IMR-90 (cell line): ENCODE measurements around the gene OBP2A. TPM values are rescaled to one million over a fixed set of nuclear protein-coding genes. Genes with fewer than 3 reads are reported as not detected.

Experiments used
- ATAC-seq: fragments of 200-7000 bp; cut with Tn5 transposase; 2 replicates; pipeline ENCODE4 v1.9.1; 2020; ENCODE audit warnings: low read depth, mild to moderate bottlenecking, moderate library complexity
- BruUV-seq: library from RNA; stranded (reverse); fragments of 400-500 nt; replicated peaks from 2 replicates; lab custom pipeline; 2021; lab: Mats Ljungman, UMichigan
- CTCF ChIA-PET: fragments of 300-600 bp; formaldehyde crosslinking; extraction: SDS; loops from one replicate; lab custom pipeline; 2021; ENCODE audit warnings: antibody characterized with exemption; lab: Yijun Ruan, JAX
- POLR2A ChIA-PET: fragments of 300-600 bp; sonication (Branson Sonifier 250); formaldehyde crosslinking; loops from one replicate; lab custom pipeline; 2022; ENCODE audit warnings: antibody characterized with exemption; ENCODE audit not compliant: unreplicated experiment; lab: Charles Lee
- DNase-seq: peaks from one replicate; pipeline ENCODE4 v3.0.0; 2013
- H2AFZ ChIP-seq: replicated peaks from 2 replicates; pipeline ENCODE3; 2013; ENCODE audit warnings: low read length, mild to moderate bottlenecking; ENCODE audit not compliant: poor library complexity
- H2AK5ac ChIP-seq: 2 replicates; pipeline ENCODE4 v1.6.1; 2013; ENCODE audit warnings: low read depth, low read length, inconsistent platforms
- H2AK9ac ChIP-seq: replicated peaks from 2 replicates; pipeline ENCODE3; 2013; ENCODE audit warnings: mild to moderate bottlenecking, low read depth, low read length, moderate library complexity; ENCODE audit not compliant: poor library complexity
- H2BK120ac ChIP-seq: 2 replicates; pipeline ENCODE4 v1.6.1; 2013; ENCODE audit warnings: low read depth, low read length, inconsistent platforms
- H2BK15ac ChIP-seq: 3 replicates; pipeline ENCODE4 v1.6.1; 2013; ENCODE audit warnings: low read depth, low read length, inconsistent platforms
- H2BK20ac ChIP-seq: 2 replicates; pipeline ENCODE4 v1.6.1; 2013; ENCODE audit warnings: low read depth, mild to moderate bottlenecking, inconsistent platforms, low read length, moderate library complexity
- H2BK5ac ChIP-seq: 2 replicates; pipeline ENCODE4 v1.6.1; 2013; ENCODE audit warnings: mild to moderate bottlenecking, low read depth, low read length, inconsistent platforms; ENCODE audit not compliant: poor library complexity, severe bottlenecking
- H3K14ac ChIP-seq: replicated peaks from 2 replicates; pipeline ENCODE4 v1.6.1; 2013; ENCODE audit warnings: low read depth, low read length, inconsistent platforms
- H3K18ac ChIP-seq: 2 replicates; pipeline ENCODE4 v1.6.1; 2013; ENCODE audit warnings: low read depth, low read length, control low read depth
- H3K23ac ChIP-seq: 2 replicates; pipeline ENCODE4 v1.6.1; 2013; ENCODE audit warnings: low read depth, low read length, inconsistent platforms
- H3K27ac ChIP-seq: 2 replicates; pipeline ENCODE4 v1.5.1; 2013; ENCODE audit warnings: mild to moderate bottlenecking, control low read depth, low read length; ENCODE audit not compliant: insufficient read depth
- H3K27me3 ChIP-seq: 2 replicates; pipeline ENCODE4 v1.6.1; 2013; ENCODE audit warnings: low read length; ENCODE audit not compliant: control insufficient read depth, insufficient read depth
- H3K36me3 ChIP-seq: 2 replicates; pipeline ENCODE4 v1.6.1; 2013; ENCODE audit warnings: low read length, mixed read lengths; ENCODE audit not compliant: control insufficient read depth, insufficient read depth
- H3K4ac ChIP-seq: 2 replicates; pipeline ENCODE4 v1.6.1; 2013; ENCODE audit warnings: low read depth, low read length, inconsistent platforms
- H3K4me1 ChIP-seq: 2 replicates; pipeline ENCODE4 v1.6.1; 2013; ENCODE audit warnings: low read length, mixed read lengths; ENCODE audit not compliant: control insufficient read depth, insufficient read depth
- H3K4me2 ChIP-seq: 2 replicates; pipeline ENCODE4 v1.6.1; 2013; ENCODE audit warnings: low read depth, mild to moderate bottlenecking, control low read depth, low read length, moderate library complexity
- H3K4me3 ChIP-seq: 2 replicates; pipeline ENCODE4 v1.5.1; 2013; ENCODE audit warnings: low read depth, mild to moderate bottlenecking, control low read depth, low read length, moderate library complexity; ENCODE audit not compliant: insufficient read depth
- H3K56ac ChIP-seq: 2 replicates; pipeline ENCODE4 v1.6.1; 2013; ENCODE audit warnings: low read length, inconsistent platforms; ENCODE audit not compliant: insufficient read depth; ENCODE audit errors: extremely low read depth
- H3K79me1 ChIP-seq, 2 experiments: 2 replicates each; pipeline ENCODE4 v1.6.1; 2013; ENCODE audit warnings: low read length in 2 of 2, inconsistent platforms in 1 of 2, low read depth in 1 of 2
- H3K9ac ChIP-seq: 2 replicates; pipeline ENCODE4 v1.6.1; 2013; ENCODE audit warnings: low read depth, low read length, control low read depth
- H3K9me1 ChIP-seq: 2 replicates; pipeline ENCODE4 v1.6.1; 2013; ENCODE audit warnings: low read length, inconsistent platforms; ENCODE audit not compliant: insufficient read depth
- H3K9me3 ChIP-seq: 2 replicates; pipeline ENCODE4 v1.6.1; 2013; ENCODE audit warnings: low read length; ENCODE audit not compliant: control insufficient read depth, insufficient read depth
- H4K20me1 ChIP-seq: 2 replicates; pipeline ENCODE4 v1.6.1; 2013; ENCODE audit warnings: low read length, inconsistent platforms; ENCODE audit not compliant: insufficient read depth
- H4K5ac ChIP-seq: 2 replicates; pipeline ENCODE4 v1.6.1; 2013; ENCODE audit warnings: mild to moderate bottlenecking, low read depth, low read length, control low read depth
- H4K8ac ChIP-seq, 2 experiments: 2 replicates each; pipeline ENCODE4 v1.6.1; 2013; ENCODE audit warnings: low read depth in 2 of 2, low read length in 2 of 2, control low read depth in 1 of 2, inconsistent platforms in 1 of 2
- H4K91ac ChIP-seq: 2 replicates; pipeline ENCODE4 v1.6.1; 2013; ENCODE audit warnings: low read depth, low read length, inconsistent platforms; ENCODE audit not compliant: insufficient read depth
- ELK1 ChIP-seq: fragments of 150-350 bp; IDR thresholded peaks from 2 replicates; pipeline ENCODE4 v1.6.1; 2016; ENCODE audit warnings: low read depth, mild to moderate bottlenecking, low read length, moderate library complexity, borderline replicate concordance
- FOS ChIP-seq: fragments of 150-350 bp; IDR thresholded peaks from 2 replicates; pipeline ENCODE4 v1.6.1; 2016; ENCODE audit warnings: low read depth, low read length
- MAFK ChIP-seq: IDR thresholded peaks from 2 replicates; pipeline ENCODE4 v1.6.1; 2012; ENCODE audit warnings: low read depth, low read length, improper control_type of control experiment
- MAZ ChIP-seq: IDR thresholded peaks from 2 replicates; pipeline ENCODE4 v1.6.1; 2012; ENCODE audit warnings: low read depth, mild to moderate bottlenecking, low read length, improper control_type of control experiment, moderate library complexity, borderline replicate concordance
- POLR2A ChIP-seq: IDR thresholded peaks from 2 replicates; pipeline ENCODE4 v1.6.1; 2012; ENCODE audit warnings: mild to moderate bottlenecking, low read depth, low read length
- RCOR1 ChIP-seq: IDR thresholded peaks from 2 replicates; pipeline ENCODE4 v1.6.1; 2012; ENCODE audit warnings: mild to moderate bottlenecking, low read length, improper control_type of control experiment; ENCODE audit not compliant: insufficient replicate concordance
- SMC3 ChIP-seq: fragments of 150-350 bp; IDR thresholded peaks from 2 replicates; pipeline ENCODE4 v1.6.1; 2016; ENCODE audit warnings: low read depth, mild to moderate bottlenecking, antibody characterized with exemption, low read length, moderate library complexity
- WGBS, 2 experiments: methylation state at CpG; one replicate each; pipeline versions ENCODE4 v1.1.5 to v1.1.7; 2013; ENCODE audit warnings: missing lambda C conversion rate in 2 of 2; ENCODE audit not compliant: insufficient read length in 1 of 2; ENCODE audit errors: extremely low coverage in 2 of 2; 5-methylcytosine and 5-hydroxymethylcytosine counted together
- dilution Hi-C: fragments of 300-500 bp; cut with HindIII; formaldehyde crosslinking; loops from one replicate; pipeline ENCODE4 v1.14.3; 2018; ENCODE audit warnings: low sequenced_read_pairs; ENCODE audit not compliant: unreplicated experiment
- in situ Hi-C: fragments of 300-500 bp; cut with MboI; formaldehyde crosslinking; loops from 3 replicates; pipeline ENCODE4 v1.14.3; 2019; ENCODE audit warnings: low sequenced_read_pairs, inconsistent platforms, mixed read lengths
- intact Hi-C: fragments of 100-400 bp; cut with micrococcal nuclease; formaldehyde crosslinking; loops from 2 replicates; pipeline ENCODE4 v1.10.0; 2022
- polyA plus RNA-seq, 3 experiments: library from polyadenylated mRNA; depleted of rRNA; stranded (reverse); fragments of >200 nt; gene quantifications; 2 replicates each; pipeline ENCODE4 v1.2.3, GENCODE V29; 2012; ENCODE audit warnings: low replicate concordance in 1 of 3
- total RNA-seq: library from RNA; depleted of rRNA; stranded (reverse); fragments of >200 nt; gene quantifications from 2 replicates; pipeline ENCODE4 v1.2.3, GENCODE V29; 2012
- TF ChIP-seq, protein P1 (sequence below): fragments of 150-350 bp; IDR thresholded peaks from 2 replicates; pipeline ENCODE4 v1.6.1; 2017; ENCODE audit warnings: mild to moderate bottlenecking, antibody characterized with exemption, low read length, low read depth
- TF ChIP-seq, protein P2 (sequence below): conservative IDR thresholded peaks from 2 replicates; pipeline ENCODE4 v1.5.1; 2012; ENCODE audit warnings: mild to moderate bottlenecking, low read depth, low read length, improper control_type of control experiment

The OBP2A gene
- total and polyA plus RNA-seq, 2 of the 4 experiments (the other 2 are of a cell fraction) = not detected

DNA sequence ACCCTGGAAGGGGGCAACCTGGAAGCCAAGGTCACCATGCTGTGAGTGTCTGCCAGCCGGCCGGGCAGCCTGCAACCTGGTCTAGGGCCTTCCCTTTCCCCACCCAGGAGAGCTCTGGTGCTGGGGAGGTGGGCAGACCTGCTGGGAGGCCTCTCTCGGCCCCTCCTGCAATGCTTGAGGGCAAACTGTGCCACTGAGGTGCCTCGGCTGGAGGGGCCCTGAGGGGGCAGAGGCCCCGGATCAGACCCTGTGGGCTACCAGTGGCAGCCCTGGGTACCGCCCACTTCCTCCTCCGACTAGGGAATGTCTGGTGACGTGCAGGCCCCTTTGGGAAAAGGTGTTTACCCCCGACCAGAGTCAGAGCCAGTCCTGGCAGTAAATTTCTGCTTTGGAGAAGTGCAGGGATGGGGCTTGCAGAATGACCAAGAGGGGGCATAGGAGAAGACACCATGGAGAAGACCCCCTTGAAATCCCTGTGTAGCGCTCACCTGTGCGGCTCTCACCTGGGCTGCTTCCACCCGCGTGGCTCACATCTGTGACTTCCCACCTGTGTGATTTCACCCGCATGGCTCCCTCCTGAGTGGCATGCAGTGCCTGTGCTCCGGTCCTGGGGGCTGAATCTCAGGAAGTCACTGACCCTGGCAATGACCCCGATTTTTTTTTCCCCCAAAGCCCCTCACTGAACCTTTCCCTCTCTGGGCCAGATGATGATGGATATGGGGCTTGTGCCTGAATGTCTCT is 23.6 kb upstream of the OBP2A start:
- 0% methylated on average over 1 of the region's 16 CpGs; no CpG with 5 or more reads in 1 of the 2 experiments for WGBS, 2 experiments

More for the DNA sequence above, 23.6 kb upstream of the OBP2A start:
- Histone ChIP-seq H3K56ac (no peak overlapping the region), H2AK9ac (no peak overlapping the region), H4K5ac (no peak overlapping the region), H3K4me2 (no peak overlapping the region), H2BK15ac (no peak overlapping the region), H3K36me3 (no peaks in the 10 kb centered on the region), H2AK5ac (no peak overlapping the region), H3K18ac (no peak overlapping the region), H3K4ac (no peak overlapping the region), H2BK5ac (no peak overlapping the region), H4K91ac (no peak overlapping the region), H3K9me1 (no peaks in the 10 kb centered on the region), H3K79me1 (no peaks in the 10 kb centered on the region), H4K8ac (no peak overlapping the region), H3K27me3 (peaks cover 2% of the 10 kb centered on the region; the same call in 1 of the 2 replicates), H4K20me1 (no peaks in the 10 kb centered on the region), H3K14ac (no peak overlapping the region), H2AFZ (no peak overlapping the region), H3K9ac (no peak overlapping the region), H3K23ac (no peak overlapping the region), H3K4me3 (no peak overlapping the region), H2BK20ac (no peak overlapping the region), H3K4me1 (no peaks in the 10 kb centered on the region), H2BK120ac (no peak overlapping the region), H3K27ac (no peak overlapping the region), H3K9me3 (no peaks in the 10 kb centered on the region)
- in situ Hi-C loops = no loop called here
- dilution Hi-C loops = no loop called here
- no peak for TF ChIP-seq SMC3
- TF ChIP-seq, protein P1, sequence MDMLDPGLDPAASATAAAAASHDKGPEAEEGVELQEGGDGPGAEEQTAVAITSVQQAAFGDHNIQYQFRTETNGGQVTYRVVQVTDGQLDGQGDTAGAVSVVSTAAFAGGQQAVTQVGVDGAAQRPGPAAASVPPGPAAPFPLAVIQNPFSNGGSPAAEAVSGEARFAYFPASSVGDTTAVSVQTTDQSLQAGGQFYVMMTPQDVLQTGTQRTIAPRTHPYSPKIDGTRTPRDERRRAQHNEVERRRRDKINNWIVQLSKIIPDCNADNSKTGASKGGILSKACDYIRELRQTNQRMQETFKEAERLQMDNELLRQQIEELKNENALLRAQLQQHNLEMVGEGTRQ = no peak
- TF ChIP-seq ELK1 = no peak
- TF ChIP-seq, protein P2, sequence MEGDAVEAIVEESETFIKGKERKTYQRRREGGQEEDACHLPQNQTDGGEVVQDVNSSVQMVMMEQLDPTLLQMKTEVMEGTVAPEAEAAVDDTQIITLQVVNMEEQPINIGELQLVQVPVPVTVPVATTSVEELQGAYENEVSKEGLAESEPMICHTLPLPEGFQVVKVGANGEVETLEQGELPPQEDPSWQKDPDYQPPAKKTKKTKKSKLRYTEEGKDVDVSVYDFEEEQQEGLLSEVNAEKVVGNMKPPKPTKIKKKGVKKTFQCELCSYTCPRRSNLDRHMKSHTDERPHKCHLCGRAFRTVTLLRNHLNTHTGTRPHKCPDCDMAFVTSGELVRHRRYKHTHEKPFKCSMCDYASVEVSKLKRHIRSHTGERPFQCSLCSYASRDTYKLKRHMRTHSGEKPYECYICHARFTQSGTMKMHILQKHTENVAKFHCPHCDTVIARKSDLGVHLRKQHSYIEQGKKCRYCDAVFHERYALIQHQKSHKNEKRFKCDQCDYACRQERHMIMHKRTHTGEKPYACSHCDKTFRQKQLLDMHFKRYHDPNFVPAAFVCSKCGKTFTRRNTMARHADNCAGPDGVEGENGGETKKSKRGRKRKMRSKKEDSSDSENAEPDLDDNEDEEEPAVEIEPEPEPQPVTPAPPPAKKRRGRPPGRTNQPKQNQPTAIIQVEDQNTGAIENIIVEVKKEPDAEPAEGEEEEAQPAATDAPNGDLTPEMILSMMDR = no peak
- no peak for TF ChIP-seq POLR2A
- no peak for TF ChIP-seq FOS
- TF ChIP-seq MAZ = no peak
- no peak for TF ChIP-seq RCOR1
- TF ChIP-seq MAFK = no peak
- BruUV-seq = no TSS peak
- no peak for ATAC-seq
- no peak for DNase-seq
- ChIA-PET POLR2A (no interaction called here), CTCF (interaction anchor here (0.6 kb wide), 1 partner anchor 82 kb away, joined by 3 read pairs; no protein-coding TSS in a partner anchor)
- intact Hi-C loops = no loop called here
